Natural killer cell (primary cell): ENCODE data around the gene ZNF205. TPM values are rescaled to one million over a fixed set of nuclear protein-coding genes. Genes with fewer than 3 reads are reported as not detected.

Experiments
- ATAC-seq, 3 donors: fragments of 150-1000 bp in 2 of 3; fragments of 200-7000 bp in 1 of 3; cut with Tn5 transposase; 1 replicate in 1 of 3; 2 replicates in 2 of 3; pipeline ENCODE4 v1.10.0; 2021; ENCODE audit warnings: mild to moderate bottlenecking in 2 of 3, moderate library complexity in 2 of 3
- DNase-seq, 2 donors: peaks; one replicate each; pipeline versions ENCODE4 v3.0.0 to v3.0.0-alpha.2; 2013 to 2021; ENCODE audit warnings: mixed read lengths in 1 of 2
- H3K27ac ChIP-seq: one replicate; pipeline ENCODE4 v1.5.1; 2013; ENCODE audit warnings: mild to moderate bottlenecking, low read length
- H3K27me3 ChIP-seq: one replicate; pipeline ENCODE4 v1.6.1; 2013; ENCODE audit warnings: low read length; ENCODE audit not compliant: control insufficient read depth, insufficient read depth
- H3K36me3 ChIP-seq: one replicate; pipeline ENCODE4 v1.6.1; 2013; ENCODE audit warnings: low read length; ENCODE audit not compliant: control insufficient read depth, insufficient read depth
- H3K4me1 ChIP-seq: one replicate; pipeline ENCODE4 v1.6.1; 2013; ENCODE audit warnings: low read length; ENCODE audit not compliant: control insufficient read depth, insufficient read depth
- H3K4me3 ChIP-seq: one replicate; pipeline ENCODE4 v1.5.1; 2013; ENCODE audit warnings: low read length
- H3K9me3 ChIP-seq: one replicate; pipeline ENCODE4 v1.6.1; 2013; ENCODE audit warnings: low read length; ENCODE audit not compliant: control insufficient read depth, insufficient read depth
- H3K27ac Mint-ChIP-seq, 2 donors: one replicate each; pipeline ENCODE4 v1.8.0; 2022; ENCODE audit warnings: mild to moderate bottlenecking in 2 of 2, mixed read lengths in 2 of 2, moderate library complexity in 1 of 2
- H3K27me3 Mint-ChIP-seq, 2 donors: one replicate each; pipeline ENCODE4 v1.8.0; 2022; ENCODE audit warnings: low read depth in 2 of 2, mixed read lengths in 2 of 2
- H3K36me3 Mint-ChIP-seq: one replicate; pipeline ENCODE4 v1.8.0; 2022; ENCODE audit warnings: mixed read lengths
- H3K4me1 Mint-ChIP-seq, 2 donors: one replicate each; pipeline ENCODE4 v1.8.0; 2022; ENCODE audit warnings: mixed read lengths in 2 of 2
- H3K4me3 Mint-ChIP-seq: one replicate; pipeline ENCODE4 v1.8.0; 2022; ENCODE audit warnings: mild to moderate bottlenecking, moderate library complexity, mixed read lengths
- H3K9me3 Mint-ChIP-seq, 2 donors: one replicate each; pipeline ENCODE4 v1.8.0; 2022; ENCODE audit warnings: mixed read lengths in 2 of 2
- CTCF ChIP-seq: fragments of 200-600 bp; IDR thresholded peaks from one replicate; pipeline ENCODE4 v1.8.0; 2022; ENCODE audit warnings: antibody characterized with exemption
- WGBS: methylation state at CpG from one replicate; pipeline ENCODE4 v1.1.7; 2013; ENCODE audit warnings: missing lambda C conversion rate; ENCODE audit not compliant: insufficient coverage; 5-methylcytosine and 5-hydroxymethylcytosine counted together
- intact Hi-C: fragments of 100-400 bp; cut with micrococcal nuclease; formaldehyde crosslinking; loops from one replicate; pipeline ENCODE4 v1.14.2; 2022
- total RNA-seq, 4 donors: library from RNA; stranded (reverse); fragments of 120-200 nt in 1 of 4; gene quantifications; one replicate each; pipeline versions ENCODE4 v1.2.3 to v1.2.4, GENCODE V29; 2013 to 2022

Gene ZNF205
- total RNA-seq, 3 donors from 2014 or later (not counting 1 experiment from before 2014, with no cell fraction given) = 0.16 TPM; not detected in 2

DNA sequence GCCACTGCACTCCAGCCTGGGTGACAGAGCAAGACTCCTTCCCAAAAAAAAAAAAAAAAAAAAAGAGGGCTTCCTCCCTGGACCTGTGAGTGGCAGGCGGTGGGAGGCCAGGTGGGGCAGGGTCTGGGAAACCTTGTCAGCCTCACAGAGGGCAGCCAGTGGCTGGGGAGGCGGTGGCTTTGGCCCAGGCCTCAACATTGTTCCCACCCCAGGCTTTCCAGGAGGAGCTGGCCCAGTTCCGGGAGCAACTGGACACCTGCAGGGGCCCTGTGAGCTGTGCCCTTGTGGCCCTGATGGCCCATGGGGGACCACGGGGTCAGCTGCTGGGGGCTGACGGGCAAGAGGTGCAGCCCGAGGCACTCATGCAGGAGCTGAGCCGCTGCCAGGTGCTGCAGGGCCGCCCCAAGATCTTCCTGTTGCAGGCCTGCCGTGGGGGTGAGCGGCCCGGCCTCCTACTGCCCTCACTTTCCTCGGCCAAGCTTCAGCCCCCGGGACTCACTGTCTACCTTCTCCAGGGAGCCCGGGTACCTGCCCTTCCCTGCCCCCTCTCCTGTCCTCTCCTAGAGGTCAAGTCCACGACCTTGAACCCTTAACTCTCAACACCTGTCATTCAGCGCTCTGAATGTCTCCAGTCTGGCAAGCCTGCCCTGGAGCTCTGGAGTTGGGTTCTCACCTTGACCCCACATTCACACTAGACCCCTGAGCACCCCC lies 34.8 kb downstream of the ZNF205 start:
- peaks cover 29% of the 10 kb centered on the region for H3K4me1 ChIP-seq
- intact Hi-C loops = no loop called here
- 95% methylated on average over 16 of the region's 16 CpGs for WGBS
- no peak overlapping the region for H3K27ac Mint-ChIP-seq
- ATAC-seq (no peak), DNase-seq (no peak)
- H3K4me3 Mint-ChIP-seq = no peak overlapping the region
- no peaks in the 10 kb centered on the region for H3K27me3 Mint-ChIP-seq
- H3K9me3 ChIP-seq = no peaks in the 10 kb centered on the region
- peaks cover 6% of the 10 kb centered on the region for H3K36me3 ChIP-seq
- no peaks in the 10 kb centered on the region for H3K9me3 Mint-ChIP-seq
- H3K4me3 ChIP-seq = no peak overlapping the region
- H3K27ac ChIP-seq = no peak overlapping the region
- no peaks in the 10 kb centered on the region for H3K27me3 ChIP-seq
- TF ChIP-seq CTCF = no peak
- peaks cover 5% of the 10 kb centered on the region for H3K36me3 Mint-ChIP-seq
- H3K4me1 Mint-ChIP-seq = peaks cover 22 to 29% of the 10 kb centered on the region in 2 donors

DNA sequence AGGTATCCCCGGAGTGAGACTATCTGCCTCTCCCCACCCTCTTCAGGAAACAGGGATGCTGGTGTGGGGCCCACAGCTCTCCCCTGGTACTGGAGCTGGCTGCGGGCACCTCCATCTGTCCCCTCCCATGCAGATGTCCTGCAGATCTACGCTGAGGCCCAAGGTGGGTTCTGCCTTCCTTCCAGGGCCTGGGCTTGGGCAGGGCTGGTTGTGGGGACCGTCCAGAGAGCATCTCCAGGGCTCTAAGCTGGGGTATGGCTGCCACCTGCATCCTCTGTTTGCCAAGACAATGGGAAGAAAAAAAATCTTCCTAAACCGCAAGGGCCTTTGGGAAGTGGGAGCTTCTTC lies 35.3 kb downstream of the ZNF205 start:
- H3K4me1 ChIP-seq = peaks cover 34% of the 10 kb centered on the region
- H3K9me3 Mint-ChIP-seq = no peaks in the 10 kb centered on the region
- 96% methylated on average over 5 of the region's 5 CpGs for WGBS
- H3K27ac Mint-ChIP-seq = no peak overlapping the region
- no peak overlapping the region for H3K4me3 Mint-ChIP-seq
- H3K27me3 Mint-ChIP-seq = peaks cover 0 to 4% of the 10 kb centered on the region in 2 donors
- no peaks in the 10 kb centered on the region for H3K36me3 Mint-ChIP-seq
- peaks cover 1% of the 10 kb centered on the region for H3K36me3 ChIP-seq
- no peak for DNase-seq
- H3K27ac ChIP-seq = no peak overlapping the region
- no peaks in the 10 kb centered on the region for H3K9me3 ChIP-seq
- H3K4me3 ChIP-seq = no peak overlapping the region
- H3K27me3 ChIP-seq = no peaks in the 10 kb centered on the region
- no peak for ATAC-seq
- no peak for TF ChIP-seq CTCF
- intact Hi-C loops = no loop called here
- peaks cover 27 to 30% of the 10 kb centered on the region in 2 donors for H3K4me1 Mint-ChIP-seq

DNA sequence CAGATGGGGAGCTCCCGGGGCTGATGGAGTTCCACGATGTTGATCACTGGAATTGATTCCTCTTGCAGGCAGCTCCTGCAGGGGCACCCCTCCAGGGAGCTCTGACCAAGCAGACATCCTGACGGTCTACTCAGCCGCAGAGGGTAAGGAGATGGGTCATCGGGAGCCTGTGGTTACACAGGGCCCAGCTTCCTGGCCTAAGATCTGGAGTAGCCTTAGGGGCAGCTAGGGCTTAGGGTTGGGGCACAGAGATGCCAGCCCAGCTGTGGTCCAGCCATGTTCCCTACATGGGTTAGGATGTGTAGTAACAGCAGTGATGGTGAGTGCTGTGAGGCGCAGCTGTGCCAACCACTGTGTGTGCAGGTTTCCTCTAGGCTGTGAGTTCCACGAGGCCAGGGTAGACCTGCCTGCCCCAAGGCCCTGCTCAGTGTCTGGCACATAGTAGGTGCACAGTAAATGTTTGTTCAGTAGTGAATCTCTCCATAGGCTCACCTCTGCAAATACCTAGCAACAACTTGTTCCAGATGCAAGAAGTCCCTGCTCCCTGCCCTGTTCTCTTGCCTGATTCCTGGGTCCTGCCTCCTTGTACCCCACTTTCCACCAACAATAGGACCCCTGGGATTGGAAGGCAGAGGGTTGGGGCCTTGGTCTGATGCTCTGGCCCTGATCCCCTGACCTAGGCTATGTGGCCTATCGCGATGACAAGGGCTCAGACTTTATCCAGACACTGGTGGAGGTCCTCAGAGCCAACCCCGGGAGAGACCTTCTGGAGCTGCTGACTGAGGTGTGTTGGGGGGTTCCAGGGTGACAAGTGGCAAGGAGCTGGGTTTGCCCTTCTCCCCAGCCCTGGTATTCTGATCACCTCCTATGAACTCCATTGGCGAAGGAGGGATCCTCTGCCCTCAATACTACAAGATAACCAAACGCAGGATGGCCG lies 36.1 kb downstream of the ZNF205 start:
- Mint-ChIP-seq H3K4me3 (peak overlapping the region; percentile 67), H3K4me1 (peaks cover 29 to 33% of the 10 kb centered on the region in 2 donors), H3K27ac (peak overlapping the region; percentile 76 to 90), H3K27me3 (peaks cover 0 to 5% of the 10 kb centered on the region in 2 donors), H3K9me3 (no peaks in the 10 kb centered on the region), H3K36me3 (no peaks in the 10 kb centered on the region)
- Histone ChIP-seq H3K27me3 (no peaks in the 10 kb centered on the region), H3K4me3 (no peak overlapping the region), H3K36me3 (no peaks in the 10 kb centered on the region), H3K9me3 (no peaks in the 10 kb centered on the region), H3K4me1 (peaks cover 36% of the 10 kb centered on the region), H3K27ac (no peak overlapping the region)
- no peak for TF ChIP-seq CTCF
- 97% methylated on average over 13 of the region's 13 CpGs for WGBS
- intact Hi-C loops = no loop called here
- ATAC-seq = no peak
- no peak for DNase-seq
